ENCODE measurements around the gene BCORL1.

DNA sequence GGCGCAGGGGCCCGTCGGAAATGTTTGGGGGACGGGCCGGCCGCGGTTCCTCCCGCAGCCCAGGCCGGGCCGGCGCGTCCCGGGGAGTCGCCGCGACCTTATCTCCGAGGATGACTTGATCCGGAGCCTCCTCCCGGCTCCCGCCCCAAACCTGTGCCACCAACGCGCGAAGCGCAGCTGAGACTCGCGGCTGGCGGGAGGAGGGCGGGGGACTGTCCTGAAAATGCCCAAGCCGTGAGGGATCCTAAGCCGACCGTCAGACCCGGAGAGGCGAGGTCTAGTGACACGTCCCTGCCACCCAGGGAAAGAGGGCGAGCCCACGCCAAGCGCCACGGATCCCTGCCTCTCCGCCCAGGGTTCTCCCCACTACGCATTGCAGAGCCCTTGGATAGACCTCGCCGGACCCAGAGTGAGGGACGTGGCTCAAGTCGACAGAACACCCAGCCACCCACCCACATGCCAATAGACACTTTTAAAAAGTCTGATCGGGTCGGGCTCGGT lies 49.6 kb upstream of the BCORL1 start:
- TF ChIP-seq CTCF (conservative IDR thresholded peaks at IDR 0.05; ENCODE audit: low read depth, low read length) (no peak), POLR2A (IDR thresholded peaks at IDR 0.05; ENCODE audit: low read depth, low read length) (no peak), MAFK (IDR thresholded peaks at IDR 0.05; ENCODE audit: low read depth, low read length) (no peak), RFX5 (IDR thresholded peaks at IDR 0.05; ENCODE audit: low read depth, low read length) (no peak), SMC3 (IDR thresholded peaks at IDR 0.05; ENCODE audit: low read depth, low read length) (no peak), CHD1 (IDR thresholded peaks at IDR 0.05; ENCODE audit: low read depth, low read length) (no peak), RAD21 (IDR thresholded peaks at IDR 0.05; ENCODE audit: low read length) (no peak), MXI1 (IDR thresholded peaks at IDR 0.05; ENCODE audit: borderline replicate concordance, low read depth, low read length) (no peak), NFE2L2 (IDR thresholded peaks at IDR 0.05; ENCODE audit: low read depth, low read length) (no peak), MAZ (IDR thresholded peaks at IDR 0.05; ENCODE audit: borderline replicate concordance, low read depth, low read length) (no peak), CEBPB (IDR thresholded peaks at IDR 0.05; ENCODE audit: low read depth, low read length) (no peak)
- TF ChIP-seq, protein P1, sequence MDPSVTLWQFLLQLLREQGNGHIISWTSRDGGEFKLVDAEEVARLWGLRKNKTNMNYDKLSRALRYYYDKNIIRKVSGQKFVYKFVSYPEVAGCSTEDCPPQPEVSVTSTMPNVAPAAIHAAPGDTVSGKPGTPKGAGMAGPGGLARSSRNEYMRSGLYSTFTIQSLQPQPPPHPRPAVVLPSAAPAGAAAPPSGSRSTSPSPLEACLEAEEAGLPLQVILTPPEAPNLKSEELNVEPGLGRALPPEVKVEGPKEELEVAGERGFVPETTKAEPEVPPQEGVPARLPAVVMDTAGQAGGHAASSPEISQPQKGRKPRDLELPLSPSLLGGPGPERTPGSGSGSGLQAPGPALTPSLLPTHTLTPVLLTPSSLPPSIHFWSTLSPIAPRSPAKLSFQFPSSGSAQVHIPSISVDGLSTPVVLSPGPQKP (IDR thresholded peaks at IDR 0.05; ENCODE audit: borderline replicate concordance, low read depth, low read length) = no peak

Data from IMR-90 (cell line).